Inflammatory macrophage treated with lipopolysaccharide for 1 hour (primary cell): ENCODE data around the gene SAP30BP.
A peak's percentile ranks its signal among the peaks of the same experiment; 100 is the strongest.

Experiments used
- DNase-seq, 2 donors: peaks; one replicate each; pipeline ENCODE4 v3.0.0-alpha.2; 2020 to 2022

SAP30BP gene

GRCh38 chr17:75666959-75667790, at the start of gene SAP30BP, which contains the start of gene RECQL5:
Gene SAP30BP (plus strand): TSS chr17:75667338. CDS start chr17:75667373, 35 bp downstream.
Gene RECQL5 (minus strand): TSS chr17:75667154. CDS start chr17:75666557, 597 bp downstream.
- DNase-seq = peak; percentile 96 to 100

- no peak for DNase-seq
These were observed 49.5 kb upstream of the SAP30BP start for GRCh38 chr17:75617675-75618074.

- peak in 1 of 2 donors; percentile 8 for DNase-seq
These were observed 47.4 kb upstream of the SAP30BP start for GRCh38 chr17:75619506-75620431.

GRCh38 chr17:75621489-75621888, 45.6 kb upstream of the SAP30BP start:
- DNase-seq = no peak

- no peak for DNase-seq
These were observed 45.1 kb upstream of the SAP30BP start for GRCh38 chr17:75622076-75622475.

- no peak for DNase-seq
These were observed 44.3 kb upstream of the SAP30BP start for GRCh38 chr17:75622771-75623273.

GRCh38 chr17:75623386-75623785, 43.8 kb upstream of the SAP30BP start:
- no peak for DNase-seq

GRCh38 chr17:75624021-75624420, 43.1 kb upstream of the SAP30BP start:
- no peak for DNase-seq

GRCh38 chr17:75624714-75625345, 42.3 kb upstream of the SAP30BP start:
- DNase-seq = no peak

- DNase-seq = peak in 1 of 2 donors; percentile 5
These were observed 41.2 kb upstream of the SAP30BP start for GRCh38 chr17:75625813-75626486.

GRCh38 chr17:75626496-75627038, 40.6 kb upstream of the SAP30BP start:
- DNase-seq = no peak

- no peak for DNase-seq
These were observed 40.0 kb upstream of the SAP30BP start for GRCh38 chr17:75627094-75627493.

GRCh38 chr17:75628425-75628824, 38.7 kb upstream of the SAP30BP start:
- no peak for DNase-seq

- DNase-seq = no peak
These were observed 38.0 kb upstream of the SAP30BP start for GRCh38 chr17:75629157-75629556.

- no peak for DNase-seq
These were observed 36.8 kb upstream of the SAP30BP start for GRCh38 chr17:75630071-75630917.

- no peak for DNase-seq
These were observed 35.8 kb upstream of the SAP30BP start for GRCh38 chr17:75631353-75631752.

GRCh38 chr17:75632428-75632827, 34.7 kb upstream of the SAP30BP start:
- DNase-seq = no peak

GRCh38 chr17:75632863-75633485, 34.2 kb upstream of the SAP30BP start, which contains the start of gene SMIM5:
Gene SMIM5 (plus strand): TSS chr17:75633434. CDS start chr17:75640202, 6,768 bp downstream.
- DNase-seq = peak; percentile 34 to 85

GRCh38 chr17:75633486-75634375, 33.4 kb upstream of the SAP30BP start:
- peak; percentile 33 to 62 for DNase-seq
